HEK293 (cell line): ENCODE results near the gene BTK.

Experiments
- CTCF ChIA-PET: fragments of 350-600 bp; formaldehyde crosslinking; extraction: SDS; loops from one replicate; lab custom pipeline; 2021; ENCODE audit warnings: antibody characterized with exemption; lab: Yijun Ruan, JAX
- POLR2A ChIA-PET: fragments of 300-600 bp; formaldehyde crosslinking; extraction: SDS; loops from one replicate; lab custom pipeline; 2020; ENCODE audit warnings: antibody characterized with exemption, inconsistent platforms; lab: Yijun Ruan, JAX
- H3K27ac ChIP-seq: fragments of 200-500 bp; sonication (Bioruptor generic); 2 replicates; pipeline ENCODE4 v1.5.1; 2014; ENCODE audit warnings: low read depth, low read length, control low read depth, inconsistent platforms; ENCODE audit errors: extremely low read depth
- H3K36me3 ChIP-seq, 2 experiments: fragments of 200-500 bp in 1 of 2; sonication (Bioruptor generic) in 1 of 2; 1 replicate in 1 of 2; 2 replicates in 1 of 2; pipeline ENCODE4 v1.5.1; 2014 to 2017; ENCODE audit warnings: inconsistent platforms in 2 of 2, low read length in 2 of 2; ENCODE audit not compliant: control insufficient read depth in 2 of 2, insufficient read depth in 1 of 2
- H3K4me1 ChIP-seq: fragments of 200-500 bp; sonication (Bioruptor generic); 2 replicates; pipeline ENCODE4 v1.5.1; 2014; ENCODE audit warnings: mild to moderate bottlenecking, low read length, inconsistent platforms; ENCODE audit not compliant: control insufficient read depth, insufficient read depth
- H3K4me3 ChIP-seq: 2 replicates; pipeline ENCODE4 v1.5.1; 2011; ENCODE audit warnings: low read depth, mild to moderate bottlenecking, control low read depth, low read length, moderate library complexity
- H3K9me3 ChIP-seq: fragments of 200-500 bp; sonication (Bioruptor generic); 2 replicates; pipeline ENCODE4 v1.5.1; 2014; ENCODE audit warnings: low read depth, low read length, inconsistent platforms; ENCODE audit not compliant: control insufficient read depth, insufficient read depth
- BCL11A ChIP-seq: fragments of 450-650 bp; formaldehyde crosslinking; IDR thresholded peaks from 2 replicates; pipeline ENCODE4 v1.5.1; 2016; ENCODE audit warnings: low read depth, missing biosample characterization, missing genetic modification characterization
- BCL6B ChIP-seq: fragments of 450-650 bp; formaldehyde crosslinking; IDR thresholded peaks from 2 replicates; pipeline ENCODE4 v1.5.1; 2017; ENCODE audit warnings: missing biosample characterization, missing genetic modification characterization
- GFI1B ChIP-seq: fragments of 450-650 bp; formaldehyde crosslinking; IDR thresholded peaks from 2 replicates; pipeline ENCODE4 v1.5.1; 2016; ENCODE audit warnings: missing biosample characterization, missing genetic modification characterization
- KLF10 ChIP-seq: fragments of 450-650 bp; IDR thresholded peaks from 2 replicates; pipeline ENCODE4 v1.5.1; 2018; ENCODE audit warnings: missing biosample characterization, mild to moderate bottlenecking, missing genetic modification characterization
- KLF9 ChIP-seq: fragments of 450-650 bp; formaldehyde crosslinking; IDR thresholded peaks from 2 replicates; pipeline ENCODE4 v1.5.1; 2016; ENCODE audit warnings: missing biosample characterization, missing genetic modification characterization, low read depth
- WT1 ChIP-seq: fragments of 450-650 bp; formaldehyde crosslinking; IDR thresholded peaks from 2 replicates; pipeline ENCODE4 v1.5.1; 2016; ENCODE audit warnings: missing biosample characterization, missing genetic modification characterization
- ZBTB8A ChIP-seq: fragments of 450-650 bp; formaldehyde crosslinking; IDR thresholded peaks from 2 replicates; pipeline ENCODE4 v1.5.1; 2016; ENCODE audit warnings: missing biosample characterization, missing genetic modification characterization
- ZNF146 ChIP-seq: fragments of 450-650 bp; formaldehyde crosslinking; IDR thresholded peaks from 2 replicates; pipeline ENCODE4 v1.5.1; 2016; ENCODE audit warnings: missing biosample characterization, missing genetic modification characterization
- ZNF211 ChIP-seq: fragments of 450-650 bp; formaldehyde crosslinking; IDR thresholded peaks from 2 replicates; pipeline ENCODE4 v1.5.1; 2016; ENCODE audit warnings: low read depth, missing biosample characterization, missing genetic modification characterization
- ZNF214 ChIP-seq: fragments of 450-650 bp; formaldehyde crosslinking; IDR thresholded peaks from 2 replicates; pipeline ENCODE4 v1.5.1; 2017; ENCODE audit warnings: missing biosample characterization, mild to moderate bottlenecking, missing genetic modification characterization, borderline replicate concordance
- ZNF223 ChIP-seq: fragments of 450-650 bp; formaldehyde crosslinking; IDR thresholded peaks from 2 replicates; pipeline ENCODE4 v1.5.1; 2016; ENCODE audit warnings: missing biosample characterization, missing genetic modification characterization
- ZNF24 ChIP-seq: fragments of 450-650 bp; formaldehyde crosslinking; IDR thresholded peaks from 2 replicates; pipeline ENCODE4 v1.5.1; 2016; ENCODE audit warnings: missing biosample characterization, missing genetic modification characterization
- ZNF514 ChIP-seq: fragments of 450-650 bp; formaldehyde crosslinking; IDR thresholded peaks from 2 replicates; pipeline ENCODE4 v1.5.1; 2016; ENCODE audit warnings: missing biosample characterization, missing genetic modification characterization
- ZNF518A ChIP-seq: fragments of 450-650 bp; formaldehyde crosslinking; conservative IDR thresholded peaks from 2 replicates; pipeline ENCODE4 v1.5.1; 2016; ENCODE audit warnings: low read depth, missing biosample characterization, missing genetic modification characterization
- ZNF544 ChIP-seq: fragments of 450-650 bp; formaldehyde crosslinking; IDR thresholded peaks from 2 replicates; pipeline ENCODE4 v1.5.0; 2017; ENCODE audit warnings: missing biosample characterization, missing genetic modification characterization
- ZNF580 ChIP-seq: fragments of 450-650 bp; formaldehyde crosslinking; IDR thresholded peaks from 2 replicates; pipeline ENCODE4 v1.5.1; 2016; ENCODE audit warnings: missing biosample characterization, missing genetic modification characterization
- ZNF585B ChIP-seq: fragments of 450-650 bp; formaldehyde crosslinking; IDR thresholded peaks from 2 replicates; pipeline ENCODE4 v1.5.1; 2016; ENCODE audit warnings: missing biosample characterization, missing genetic modification characterization
- ZNF623 ChIP-seq: fragments of 450-650 bp; formaldehyde crosslinking; IDR thresholded peaks from 2 replicates; pipeline ENCODE4 v1.5.1; 2016; ENCODE audit warnings: missing biosample characterization, missing genetic modification characterization
- ZNF792 ChIP-seq: fragments of 450-650 bp; formaldehyde crosslinking; IDR thresholded peaks from 2 replicates; pipeline ENCODE4 v1.5.1; 2016; ENCODE audit warnings: missing biosample characterization, missing genetic modification characterization
- ZSCAN30 ChIP-seq: fragments of 450-650 bp; IDR thresholded peaks from 2 replicates; pipeline ENCODE4 v1.5.1; 2018; ENCODE audit warnings: missing biosample characterization, mild to moderate bottlenecking, missing genetic modification characterization, moderate library complexity
- TF ChIP-seq, protein P1 (sequence below): fragments of 450-650 bp; formaldehyde crosslinking; IDR thresholded peaks from 2 replicates; pipeline ENCODE4 v1.5.1; 2016; ENCODE audit warnings: missing biosample characterization, missing genetic modification characterization
- TF ChIP-seq, protein P2 (sequence below): fragments of 450-650 bp; formaldehyde crosslinking; IDR thresholded peaks from 2 replicates; pipeline ENCODE4 v1.5.1; 2017; ENCODE audit warnings: missing biosample characterization, missing genetic modification characterization

The BTK gene

GRCh38 chrX:101391831-101392230 is 5.8 kb upstream of the BTK start:
- peak overlapping the region; percentile 57 for H3K4me3 ChIP-seq
- TF ChIP-seq ZNF544 (tag by site-specific recombination), result no peak
- TF ChIP-seq, protein P1, sequence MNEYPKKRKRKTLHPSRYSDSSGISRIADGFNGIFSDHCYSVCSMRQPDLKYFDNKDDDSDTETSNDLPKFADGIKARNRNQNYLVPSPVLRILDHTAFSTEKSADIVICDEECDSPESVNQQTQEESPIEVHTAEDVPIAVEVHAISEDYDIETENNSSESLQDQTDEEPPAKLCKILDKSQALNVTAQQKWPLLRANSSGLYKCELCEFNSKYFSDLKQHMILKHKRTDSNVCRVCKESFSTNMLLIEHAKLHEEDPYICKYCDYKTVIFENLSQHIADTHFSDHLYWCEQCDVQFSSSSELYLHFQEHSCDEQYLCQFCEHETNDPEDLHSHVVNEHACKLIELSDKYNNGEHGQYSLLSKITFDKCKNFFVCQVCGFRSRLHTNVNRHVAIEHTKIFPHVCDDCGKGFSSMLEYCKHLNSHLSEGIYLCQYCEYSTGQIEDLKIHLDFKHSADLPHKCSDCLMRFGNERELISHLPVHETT (tag by site-specific recombination), result no peak
- TF ChIP-seq ZNF214 (tag by site-specific recombination), result no peak
- TF ChIP-seq ZNF580, result no peak
- TF ChIP-seq ZNF585B (tag by site-specific recombination), result no peak
- no peak for TF ChIP-seq KLF9 (tag by site-specific recombination)
- no peak for TF ChIP-seq ZBTB8A
- TF ChIP-seq KLF10, result no peak
- no peak for TF ChIP-seq ZNF223 (tag by site-specific recombination)
- TF ChIP-seq ZNF211 (tag by site-specific recombination), result no peak
- TF ChIP-seq WT1, result no peak
- no peak for TF ChIP-seq BCL11A (tag by site-specific recombination)
- ChIA-PET CTCF (no interaction called here), POLR2A (interaction anchor here (0.6 to 2.4 kb wide), 5 partner anchors 38 to 431 kb away, joined by 4 to 105 read pairs (median 11); partner anchors contain the start of gene TIMM8A)
- no peaks in the 10 kb centered on the region for H3K4me1 ChIP-seq
- peak overlapping the region; percentile 99 for H3K27ac ChIP-seq
- peaks cover 41 to 48% of the 10 kb centered on the region in 2 experiments for H3K36me3 ChIP-seq
- H3K9me3 ChIP-seq, result no peaks in the 10 kb centered on the region

GRCh38 chrX:101390664-101391525 is 4.9 kb upstream of the BTK start, which contains the start of gene RPL36A:
TSS of gene RPL36A (plus strand) at chrX:101391011. CDS start at chrX:101391044, 33 bp downstream.
- no peaks in the 10 kb centered on the region for H3K9me3 ChIP-seq
- H3K36me3 ChIP-seq, result peaks cover 31 to 41% of the 10 kb centered on the region in 2 experiments
- peak within 1 kb of the TSS; percentile 57 for H3K4me3 ChIP-seq
- H3K27ac ChIP-seq, result peak within 1 kb of the TSS; percentile 99
- CTCF ChIA-PET, result interaction anchor here (0.6 to 1.7 kb wide), 18 partner anchors 10 to 262 kb away, joined by 3 to 17 read pairs (median 5); partner anchors contain the start of gene TIMM8A
- POLR2A ChIA-PET, result interaction anchor here (0.5 to 2.4 kb wide), 29 partner anchors 9 to 720 kb away, joined by 3 to 105 read pairs (median 5); partner anchors contain the start of genes CENPI, GLA, HNRNPH2 and TIMM8A
- no peaks in the 10 kb centered on the region for H3K4me1 ChIP-seq
- TF ChIP-seq BCL6B (tag by site-specific recombination) (no peak), ZNF24 (tag by site-specific recombination) (no peak; the same call in 1 of the 2 replicates), GFI1B (tag by site-specific recombination) (no peak), ZNF623 (tag by site-specific recombination) (0 out of 2 replicates have a peak, but pooled peaks have one; percentile 21), ZNF792 (no peak), ZSCAN30 (tag by site-specific recombination) (peak; percentile 95), ZNF146 (tag by site-specific recombination) (no peak), ZNF514 (tag by site-specific recombination) (no peak), ZNF518A (peak; percentile 85)
- TF ChIP-seq, protein P2, sequence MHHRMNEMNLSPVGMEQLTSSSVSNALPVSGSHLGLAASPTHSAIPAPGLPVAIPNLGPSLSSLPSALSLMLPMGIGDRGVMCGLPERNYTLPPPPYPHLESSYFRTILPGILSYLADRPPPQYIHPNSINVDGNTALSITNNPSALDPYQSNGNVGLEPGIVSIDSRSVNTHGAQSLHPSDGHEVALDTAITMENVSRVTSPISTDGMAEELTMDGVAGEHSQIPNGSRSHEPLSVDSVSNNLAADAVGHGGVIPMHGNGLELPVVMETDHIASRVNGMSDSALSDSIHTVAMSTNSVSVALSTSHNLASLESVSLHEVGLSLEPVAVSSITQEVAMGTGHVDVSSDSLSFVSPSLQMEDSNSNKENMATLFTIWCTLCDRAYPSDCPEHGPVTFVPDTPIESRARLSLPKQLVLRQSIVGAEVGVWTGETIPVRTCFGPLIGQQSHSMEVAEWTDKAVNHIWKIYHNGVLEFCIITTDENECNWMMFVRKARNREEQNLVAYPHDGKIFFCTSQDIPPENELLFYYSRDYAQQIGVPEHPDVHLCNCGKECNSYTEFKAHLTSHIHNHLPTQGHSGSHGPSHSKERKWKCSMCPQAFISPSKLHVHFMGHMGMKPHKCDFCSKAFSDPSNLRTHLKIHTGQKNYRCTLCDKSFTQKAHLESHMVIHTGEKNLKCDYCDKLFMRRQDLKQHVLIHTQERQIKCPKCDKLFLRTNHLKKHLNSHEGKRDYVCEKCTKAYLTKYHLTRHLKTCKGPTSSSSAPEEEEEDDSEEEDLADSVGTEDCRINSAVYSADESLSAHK (tag by site-specific recombination), result peak; percentile 13; the same call in 1 of the 2 replicates
